HG03108 (cell line): Measurements from ENCODE around the gene TUBB4A.

ENCODE experiments used
- ATAC-seq: cut with Tn5 transposase; IDR thresholded peaks from one replicate; pipeline ENCODE4 v1.9.1; 2021; ENCODE audit warnings: moderate library complexity; ENCODE audit not compliant: unreplicated experiment

TUBB4A gene

GRCh38 chr19:6446452-6446851 lies 55.7 kb downstream of the TUBB4A start:
- no peak for ATAC-seq
